Upper lobe of left lung (tissue), 4 donors: ENCODE measurements around the gene DPH7.

ENCODE experiments used
- POLR2A ChIP-seq, 4 donors: fragments of 450-650 bp; IDR thresholded peaks; one replicate each; pipeline ENCODE4 v1.5.1; 2016 to 2017; ENCODE audit warnings: antibody characterized with exemption in 4 of 4, mild to moderate bottlenecking in 2 of 4
- TF ChIP-seq, protein P1 (sequence below), 6 experiments: fragments of 450-650 bp in 4 of 6; fragments of 200-600 bp in 2 of 6; sonication (generic) in 2 of 6; IDR thresholded peaks; one replicate each; pipeline ENCODE4 v1.5.1; 2016 to 2019; ENCODE audit warnings: antibody characterized with exemption in 6 of 6

GRCh38 chr9:137505421-137506140, 73.1 kb downstream of the DPH7 start:
- TF ChIP-seq, protein P1, sequence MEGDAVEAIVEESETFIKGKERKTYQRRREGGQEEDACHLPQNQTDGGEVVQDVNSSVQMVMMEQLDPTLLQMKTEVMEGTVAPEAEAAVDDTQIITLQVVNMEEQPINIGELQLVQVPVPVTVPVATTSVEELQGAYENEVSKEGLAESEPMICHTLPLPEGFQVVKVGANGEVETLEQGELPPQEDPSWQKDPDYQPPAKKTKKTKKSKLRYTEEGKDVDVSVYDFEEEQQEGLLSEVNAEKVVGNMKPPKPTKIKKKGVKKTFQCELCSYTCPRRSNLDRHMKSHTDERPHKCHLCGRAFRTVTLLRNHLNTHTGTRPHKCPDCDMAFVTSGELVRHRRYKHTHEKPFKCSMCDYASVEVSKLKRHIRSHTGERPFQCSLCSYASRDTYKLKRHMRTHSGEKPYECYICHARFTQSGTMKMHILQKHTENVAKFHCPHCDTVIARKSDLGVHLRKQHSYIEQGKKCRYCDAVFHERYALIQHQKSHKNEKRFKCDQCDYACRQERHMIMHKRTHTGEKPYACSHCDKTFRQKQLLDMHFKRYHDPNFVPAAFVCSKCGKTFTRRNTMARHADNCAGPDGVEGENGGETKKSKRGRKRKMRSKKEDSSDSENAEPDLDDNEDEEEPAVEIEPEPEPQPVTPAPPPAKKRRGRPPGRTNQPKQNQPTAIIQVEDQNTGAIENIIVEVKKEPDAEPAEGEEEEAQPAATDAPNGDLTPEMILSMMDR (IDR thresholded peaks at IDR 0.05), result no peak
- TF ChIP-seq POLR2A (IDR thresholded peaks at IDR 0.05), result no peak
